Fibroblast of skin of back (primary cell): ENCODE results near the gene IFI30.
"Not testable (repeated sequence)": the region's sequence is repeated elsewhere in the genome, so short reads cannot be mapped to it uniquely, and the experiment has no call there.

Source experiments
- DNase-seq: peaks from one replicate; pipeline ENCODE4 v3.0.0-alpha.2; 2013

Gene IFI30

GRCh38 chr19:18152817-18153555, 20.6 kb upstream of the IFI30 start, which contains the start of gene PIK3R2:
Gene PIK3R2, plus strand, starts transcription at chr19:18153163. Its CDS starts 2,717 bp downstream, at chr19:18155880.
- peak; percentile 97 for DNase-seq

- DNase-seq, result no peak
These were observed 20.0 kb upstream of the IFI30 start for GRCh38 chr19:18153556-18154134.

- DNase-seq, result no peak
These were observed 18.2 kb upstream of the IFI30 start for GRCh38 chr19:18155095-18156087.

- no peak for DNase-seq
These were observed 17.3 kb upstream of the IFI30 start for GRCh38 chr19:18156268-18156667.

GRCh38 chr19:18156841-18157464, 16.7 kb upstream of the IFI30 start:
- peak; percentile 76 for DNase-seq

DNA sequence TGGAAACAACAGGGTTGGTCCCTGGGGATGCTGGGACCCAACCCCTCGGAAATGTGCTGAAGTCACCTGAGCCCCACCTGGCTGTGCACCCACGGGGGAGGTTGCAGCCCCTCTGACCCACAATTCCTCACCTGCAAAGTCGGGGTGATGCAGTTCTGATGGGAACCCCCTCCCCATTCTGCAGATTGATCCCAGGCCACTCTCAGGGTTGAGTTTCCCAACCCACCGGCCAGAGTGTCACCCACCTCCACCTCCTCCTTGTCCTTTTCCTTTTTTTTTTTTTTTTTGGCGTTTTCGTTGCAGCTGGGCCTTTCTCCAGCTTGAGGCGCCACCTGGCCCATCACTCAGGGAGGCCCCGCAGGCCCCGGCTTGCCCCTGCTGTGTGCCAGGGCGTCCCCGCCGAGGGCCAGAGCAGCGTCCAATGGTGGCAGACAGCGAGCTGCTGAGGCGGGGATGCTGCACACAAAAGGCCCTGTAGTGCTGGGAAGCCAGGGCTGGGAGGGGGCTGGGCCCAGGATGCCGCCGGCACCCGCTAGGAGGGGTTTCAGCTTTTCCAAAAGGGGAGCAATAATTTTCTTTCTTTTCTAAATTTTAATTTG, 16.0 kb upstream of the IFI30 start:
- no peak for DNase-seq

DNA sequence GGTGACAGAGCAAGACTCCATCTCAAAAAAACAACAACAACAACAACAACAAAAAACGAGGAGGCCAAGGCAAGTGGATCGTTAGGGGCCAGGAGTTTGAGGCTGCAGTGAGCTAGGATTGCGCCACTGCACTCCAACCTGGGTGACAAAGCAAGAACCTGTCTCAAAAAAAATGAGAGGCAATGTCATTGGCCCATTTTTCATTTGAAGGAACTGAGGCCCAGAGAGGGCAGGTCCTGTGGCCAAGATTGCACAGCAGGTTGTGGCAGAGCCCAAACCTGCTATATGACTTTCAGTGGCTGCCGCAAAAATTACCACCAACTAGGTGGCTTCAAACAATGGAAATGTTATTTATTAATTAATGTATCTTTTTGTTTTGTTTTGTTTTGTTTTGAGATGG, 15.1 kb upstream of the IFI30 start:
- no peak for DNase-seq

DNA sequence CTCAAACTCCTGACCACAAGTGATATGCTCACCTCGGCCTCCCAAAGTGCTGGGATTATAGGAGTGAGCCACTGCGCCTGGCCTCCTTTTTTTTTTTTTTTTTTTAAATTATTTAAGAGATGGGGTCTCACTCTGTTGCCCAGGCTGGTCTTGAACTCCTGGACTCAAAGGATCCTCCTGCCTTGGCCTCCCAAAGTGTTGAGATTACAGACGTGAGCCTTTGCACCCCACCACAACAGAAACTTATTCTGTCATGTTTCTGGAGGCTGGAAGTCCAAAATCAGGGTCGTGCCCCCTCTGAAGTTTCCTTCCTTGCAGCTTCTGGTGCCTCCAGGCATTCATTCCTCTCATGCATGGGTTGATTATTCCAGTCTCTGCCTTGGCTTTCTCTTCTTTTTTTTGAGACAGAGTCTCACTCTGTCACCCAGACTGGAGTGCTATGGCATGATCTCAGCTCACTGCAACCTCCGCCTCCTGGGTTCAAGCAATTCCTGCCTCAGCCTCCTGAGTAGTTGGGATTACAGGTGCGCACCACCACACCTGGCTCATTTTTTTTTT, 14.5 kb upstream of the IFI30 start:
- DNase-seq, result not testable (repeated sequence)

DNA sequence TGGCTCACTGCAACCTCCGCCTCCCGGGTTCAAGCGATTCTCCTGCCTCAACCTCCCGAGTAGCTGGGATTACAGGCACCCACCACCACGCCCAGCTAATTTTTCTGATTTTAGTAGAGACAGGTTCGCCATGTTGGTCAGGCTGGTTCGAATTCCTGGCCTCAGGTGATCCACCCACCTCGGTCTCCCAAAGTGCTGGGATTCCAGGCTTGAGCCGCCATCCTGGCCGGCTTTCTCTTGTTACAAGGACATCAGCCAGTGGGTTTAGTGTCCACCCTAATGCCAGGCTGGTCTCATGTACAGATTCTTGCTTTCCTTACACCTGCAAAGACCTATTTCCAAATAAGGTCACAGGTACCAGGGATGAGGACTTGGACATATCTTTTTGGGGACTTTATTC, 13.8 kb upstream of the IFI30 start:
- no peak for DNase-seq

DNA sequence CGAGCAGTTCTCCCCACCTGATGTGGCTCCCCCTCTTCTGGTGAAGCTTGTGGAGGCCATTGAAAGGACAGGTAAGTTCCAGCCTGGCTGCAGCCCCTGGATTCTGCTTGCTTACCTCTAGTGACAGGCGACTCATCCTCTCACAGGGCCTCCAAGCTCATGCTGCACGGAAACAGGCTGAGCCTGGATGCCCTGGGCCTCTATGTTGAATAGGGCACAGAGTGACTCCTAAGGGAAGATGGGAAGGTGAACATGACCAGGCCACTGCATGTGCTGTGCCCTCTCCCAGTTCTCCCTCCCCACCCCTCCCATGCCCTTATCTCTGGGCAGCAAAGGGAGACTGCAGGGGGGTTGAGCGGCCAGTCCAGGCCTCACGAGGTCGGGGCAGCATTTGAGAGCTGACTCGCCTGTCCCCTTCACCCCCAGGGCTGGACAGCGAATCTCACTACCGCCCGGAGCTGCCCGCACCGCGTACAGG, 13.1 kb upstream of the IFI30 start:
- no peak for DNase-seq

- peak; percentile 54 for DNase-seq
These were observed 12.5 kb upstream of the IFI30 start for GRCh38 chr19:18160971-18161635.

GRCh38 chr19:18161636-18162002, 12.0 kb upstream of the IFI30 start:
- DNase-seq, result no peak

DNA sequence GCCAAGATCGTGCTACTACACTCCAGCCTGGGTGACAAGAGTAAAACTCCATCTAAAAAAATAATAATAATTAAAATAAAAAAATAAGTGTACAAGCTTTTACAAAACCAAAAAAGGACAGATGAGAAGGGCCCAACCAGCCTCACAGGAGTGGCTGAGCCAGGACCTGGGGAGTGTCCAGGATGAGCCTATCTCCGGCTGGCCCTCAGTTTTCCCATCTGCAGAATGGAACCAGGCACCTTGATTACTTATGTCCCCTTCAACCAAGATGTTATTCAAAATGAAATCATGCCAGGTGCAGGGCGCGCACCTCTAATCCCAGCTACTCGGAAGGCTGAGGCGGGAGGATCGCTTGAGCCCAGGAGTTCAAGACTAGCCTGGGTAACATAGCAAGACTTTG, 9.5 kb upstream of the IFI30 start:
- DNase-seq, result no peak

DNA sequence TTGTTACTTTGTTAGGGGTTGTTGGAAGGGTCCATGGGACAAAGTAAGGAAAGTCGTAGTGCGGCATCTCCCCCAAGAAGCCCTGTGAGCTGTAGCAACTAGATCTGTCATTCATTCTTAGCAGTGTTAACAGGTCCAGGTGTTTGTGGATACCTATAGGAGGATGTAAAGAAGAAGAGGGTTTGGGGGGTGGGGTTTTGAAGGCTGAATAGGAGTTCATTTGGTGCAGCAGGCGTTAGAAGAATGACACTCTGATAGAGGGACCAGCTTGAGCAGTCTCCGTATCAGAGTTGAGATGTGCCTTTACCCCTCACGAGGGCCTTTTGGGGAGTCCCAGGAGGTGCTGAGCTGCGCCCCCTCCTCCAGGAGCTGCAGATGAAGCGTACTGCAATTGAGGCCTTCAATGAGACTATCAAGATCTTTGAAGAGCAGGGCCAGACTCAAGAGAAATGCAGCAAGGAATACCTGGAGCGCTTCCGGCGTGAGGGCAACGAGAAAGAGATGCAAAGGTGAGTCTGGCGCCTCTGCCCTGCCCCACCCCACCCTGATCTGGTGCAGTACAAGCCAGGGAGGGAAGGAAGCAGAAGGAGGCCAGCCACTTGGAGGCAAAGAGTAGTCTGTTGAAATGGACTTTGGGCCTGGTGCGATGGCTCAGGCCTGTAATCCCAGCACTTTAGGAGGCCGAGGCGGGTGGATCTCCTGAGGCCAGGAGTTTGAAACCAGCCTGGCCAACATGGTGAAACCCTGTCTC, 7.6 kb upstream of the IFI30 start:
- no peak for DNase-seq

GRCh38 chr19:18167011-18167410, 6.6 kb upstream of the IFI30 start:
- DNase-seq, result no peak

GRCh38 chr19:18167975-18168645, 5.5 kb upstream of the IFI30 start:
- peak; percentile 29 for DNase-seq

DNA sequence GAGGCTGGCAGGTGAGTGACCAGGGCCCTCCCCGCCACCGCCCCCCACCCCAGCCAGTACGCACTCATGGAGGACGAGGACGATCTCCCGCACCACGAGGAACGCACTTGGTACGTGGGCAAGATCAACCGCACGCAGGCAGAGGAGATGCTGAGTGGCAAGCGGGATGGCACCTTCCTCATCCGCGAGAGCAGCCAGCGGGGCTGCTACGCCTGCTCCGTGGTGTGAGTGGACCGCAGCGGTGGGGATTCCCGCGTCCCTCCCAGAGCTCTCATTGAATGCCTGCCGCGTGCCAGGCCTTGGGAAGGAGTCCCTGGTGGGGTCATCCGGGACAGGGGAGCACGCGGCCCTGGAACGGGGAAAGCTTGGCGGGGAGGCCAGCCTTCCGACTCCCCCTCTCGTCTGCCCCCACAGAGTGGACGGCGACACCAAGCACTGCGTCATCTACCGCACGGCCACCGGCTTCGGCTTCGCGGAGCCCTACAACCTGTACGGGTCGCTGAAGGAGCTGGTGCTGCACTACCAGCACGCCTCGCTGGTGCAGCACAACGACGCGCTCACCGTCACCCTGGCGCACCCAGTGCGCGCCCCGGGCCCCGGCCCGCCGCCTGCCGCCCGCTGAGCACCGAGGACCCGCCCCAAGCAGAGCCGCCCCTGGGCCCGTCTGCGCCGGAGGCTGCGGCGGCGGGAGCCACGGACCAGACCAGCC, 4.8 kb upstream of the IFI30 start:
- no peak for DNase-seq

DNA sequence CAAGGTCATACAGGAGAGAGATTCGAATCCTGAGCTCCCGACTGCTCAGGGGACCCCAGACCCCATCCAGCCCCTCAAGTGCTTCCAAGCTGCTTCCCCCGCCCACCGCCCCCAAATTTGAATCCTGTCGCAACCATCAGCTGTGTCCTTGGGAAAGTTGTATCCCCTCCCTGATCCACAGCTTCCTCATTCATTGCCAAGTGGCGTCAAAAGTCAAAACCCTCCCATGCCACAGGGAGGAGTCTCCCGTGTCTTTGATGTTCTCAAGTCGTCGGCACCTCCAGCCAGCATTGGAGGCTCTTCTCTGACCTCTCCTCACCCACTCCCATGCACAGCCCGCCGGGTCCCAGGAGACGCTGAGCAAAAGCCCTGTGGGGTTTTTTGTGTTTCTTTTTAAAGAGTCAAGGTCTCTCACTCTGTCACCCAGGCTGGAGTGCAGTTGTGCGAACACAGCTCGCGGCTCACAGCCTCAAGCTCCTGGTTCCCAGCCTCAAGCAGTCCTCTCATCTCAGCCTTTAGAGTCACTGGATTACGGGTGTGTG, 2.8 kb upstream of the IFI30 start:
- no peak for DNase-seq
